ENCODE results near the gene OMP.

OMP gene

GRCh38 chr11:77144196-77144856, 41.7 kb downstream of the OMP start:
- ChIA-PET POLR2A (no interaction called here), CTCF (interaction anchor here (0.6 kb wide), 2 partner anchors 48 to 89 kb away, joined by 3 to 4 read pairs; no protein-coding TSS in a partner anchor)

More at GRCh38 chr11:77144196-77144856, 41.7 kb downstream of the OMP start:
- H3K4me1 ChIP-seq (ENCODE audit: control insufficient read depth, insufficient read depth, low read length), result no peaks in the 10 kb centered on the region
- no peaks in the 10 kb centered on the region for H3K9me3 ChIP-seq (ENCODE audit: control insufficient read depth, insufficient read depth, low read depth, low read length)
- H3K4me3 ChIP-seq (ENCODE audit: low read depth, low read length), result no peak overlapping the region
- no peaks in the 10 kb centered on the region for H3K36me3 ChIP-seq (ENCODE audit: control insufficient read depth in 2 of 2, insufficient read depth in 1 of 2, low read length in 2 of 2)
- no peak overlapping the region for H3K27ac ChIP-seq (ENCODE audit: extremely low read depth, low read depth, low read length)
- TF ChIP-seq ZNF211 (tag by site-specific recombination; IDR thresholded peaks at IDR 0.05; ENCODE audit: low read depth), result no peak
- TF ChIP-seq ZBTB1 (tag by site-specific recombination; IDR thresholded peaks at IDR 0.05), result no peak
- TF ChIP-seq ZNF18 (tag by site-specific recombination; IDR thresholded peaks at IDR 0.05), result no peak
- TF ChIP-seq ZNF155 (tag by site-specific recombination; IDR thresholded peaks at IDR 0.05), result no peak
- no peak for TF ChIP-seq ZNF629 (tag by site-specific recombination; IDR thresholded peaks at IDR 0.05)
- TF ChIP-seq PATZ1 (tag by site-specific recombination; IDR thresholded peaks at IDR 0.05), result no peak
- TF ChIP-seq GLI4 (tag by site-specific recombination; IDR thresholded peaks at IDR 0.05), result no peak
- TF ChIP-seq PBX3 (CRISPR knock-in tag; IDR thresholded peaks at IDR 0.05), result no peak
- TF ChIP-seq ZNF354C (tag by site-specific recombination; IDR thresholded peaks at IDR 0.05; ENCODE audit: borderline replicate concordance, low read depth), result no peak
- no peak for TF ChIP-seq ZNF488 (tag by site-specific recombination; IDR thresholded peaks at IDR 0.05)
- no peak for TF ChIP-seq ZSCAN18 (tag by site-specific recombination; IDR thresholded peaks at IDR 0.05)
- TF ChIP-seq ZNF174 (tag by site-specific recombination; IDR thresholded peaks at IDR 0.05), result no peak
- TF ChIP-seq REST (tag by site-specific recombination; IDR thresholded peaks at IDR 0.05), result no peak
- TF ChIP-seq ATF2 (tag by site-specific recombination; IDR thresholded peaks at IDR 0.05; ENCODE audit: low read depth), result no peak
- TF ChIP-seq SP7 (tag by site-specific recombination; IDR thresholded peaks at IDR 0.05), result no peak
- no peak for TF ChIP-seq ZNF416 (tag by site-specific recombination; IDR thresholded peaks at IDR 0.05)
- no peak for TF ChIP-seq ZNF747 (tag by site-specific recombination; IDR thresholded peaks at IDR 0.05)
- no peak for TF ChIP-seq ZNF510 (tag by site-specific recombination; IDR thresholded peaks at IDR 0.05; ENCODE audit: insufficient replicate concordance)
- TF ChIP-seq ZNF777 (tag by site-specific recombination; IDR thresholded peaks at IDR 0.05; ENCODE audit: borderline replicate concordance), result no peak
- TF ChIP-seq ZBTB7A (tag by site-specific recombination; IDR thresholded peaks at IDR 0.05; ENCODE audit: low read depth), result no peak
